ENCODE measurements around the gene TRIP6.
A peak's percentile ranks its signal among the peaks of the same experiment; 100 is the strongest.

The TRIP6 gene

DNA sequence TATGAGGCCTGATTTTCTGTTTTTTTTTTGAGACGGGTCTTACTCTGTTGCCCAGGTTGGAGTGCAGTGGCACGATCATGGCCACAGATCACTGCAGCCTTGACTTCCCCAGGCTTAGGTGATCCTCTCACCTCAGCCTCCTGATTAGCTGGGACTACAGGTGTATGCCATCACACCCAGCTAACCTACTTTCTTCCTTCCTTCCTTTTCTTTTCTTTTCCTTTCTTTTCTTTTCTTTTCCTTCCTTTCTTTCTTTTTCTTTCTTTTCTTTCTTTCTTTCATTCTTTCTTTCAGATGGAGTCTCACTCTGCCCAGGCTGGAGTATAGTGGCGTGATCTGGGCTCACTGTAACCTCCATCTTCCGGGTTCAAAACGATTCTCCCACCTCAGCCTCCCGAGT is 11.5 kb downstream of the TRIP6 start:
- DNase-seq (ENCODE audit: insufficient read length): no peak
- no peak for TF ChIP-seq POLR2A (IDR thresholded peaks at IDR 0.05; ENCODE audit: low read depth, low read length)
- TF ChIP-seq TAF1 (IDR thresholded peaks at IDR 0.05; ENCODE audit: borderline replicate concordance, low read depth, low read length): no peak
- no peak for TF ChIP-seq POLR2AphosphoS5 (IDR thresholded peaks at IDR 0.05; ENCODE audit: low read depth, low read length)
- no peak for FAIRE-seq

DNA sequence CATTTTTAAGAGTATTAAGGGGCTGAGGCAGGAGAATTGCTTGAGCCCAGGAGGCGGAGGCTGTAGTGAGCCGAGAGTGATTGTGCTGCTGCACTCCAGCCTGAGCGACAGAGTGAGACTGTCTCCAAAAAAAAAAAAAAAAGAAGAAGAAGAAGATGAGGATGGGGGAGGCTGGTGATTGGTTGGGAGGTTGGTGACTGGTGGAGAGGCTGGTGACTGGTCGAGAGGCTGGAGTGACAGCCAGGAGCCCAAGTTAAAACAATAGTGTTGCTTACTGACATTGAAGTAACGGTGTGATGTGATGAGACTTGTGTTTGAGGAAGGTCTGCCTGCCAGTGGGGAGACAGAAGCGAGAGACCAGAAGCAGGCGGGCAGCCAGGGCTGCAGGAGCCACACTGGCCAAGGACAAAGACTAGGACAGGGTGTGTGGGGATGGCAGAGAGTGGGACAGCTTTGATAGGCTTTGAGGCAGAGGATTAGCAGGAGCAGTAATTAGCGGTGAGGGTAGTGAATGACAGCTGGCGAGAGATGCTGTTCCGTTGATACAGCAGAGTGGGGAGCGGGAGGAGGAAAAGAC is 12.6 kb downstream of the TRIP6 start:
- no peak for DNase-seq (ENCODE audit: insufficient read length)
- no peak for FAIRE-seq
- TF ChIP-seq TAF1 (IDR thresholded peaks at IDR 0.05; ENCODE audit: borderline replicate concordance, low read depth, low read length): no peak
- TF ChIP-seq POLR2A (IDR thresholded peaks at IDR 0.05; ENCODE audit: low read depth, low read length): no peak
- no peak for TF ChIP-seq POLR2AphosphoS5 (IDR thresholded peaks at IDR 0.05; ENCODE audit: low read depth, low read length)

DNA sequence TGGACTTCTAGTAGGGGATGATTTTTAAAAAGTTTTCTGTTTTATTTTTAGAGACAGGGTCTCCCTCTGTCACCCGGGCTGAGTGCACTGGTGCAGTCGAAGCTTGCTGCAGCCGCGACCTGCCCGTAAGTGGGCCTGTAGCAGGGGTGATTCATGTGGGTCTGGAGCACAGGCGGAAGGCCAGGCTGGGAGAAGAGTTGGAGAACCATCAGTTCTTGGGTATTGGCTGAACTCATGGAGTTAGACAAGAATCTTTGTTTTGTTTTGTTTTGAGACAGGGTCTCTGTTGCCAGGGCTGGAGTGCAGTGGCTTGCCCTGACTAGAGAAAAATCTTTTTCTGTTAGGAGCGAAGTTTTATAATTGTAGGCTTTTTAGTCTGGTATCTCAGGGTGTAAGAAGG is 13.5 kb downstream of the TRIP6 start:
- FAIRE-seq: no peak
- TF ChIP-seq POLR2A (IDR thresholded peaks at IDR 0.05; ENCODE audit: low read depth, low read length) (no peak), POLR2AphosphoS5 (IDR thresholded peaks at IDR 0.05; ENCODE audit: low read depth, low read length) (no peak), TAF1 (IDR thresholded peaks at IDR 0.05; ENCODE audit: borderline replicate concordance, low read depth, low read length) (no peak)

GRCh38 chr7:100881136-100881535 is 13.9 kb downstream of the TRIP6 start:
- TF ChIP-seq POLR2AphosphoS5 (IDR thresholded peaks at IDR 0.05; ENCODE audit: low read depth, low read length) (no peak), TAF1 (IDR thresholded peaks at IDR 0.05; ENCODE audit: borderline replicate concordance, low read depth, low read length) (no peak), POLR2A (IDR thresholded peaks at IDR 0.05; ENCODE audit: low read depth, low read length) (no peak)
- no peak for FAIRE-seq

More for the DNA sequence above, 13.5 kb downstream of the TRIP6 start:
- no peak for DNase-seq (ENCODE audit: insufficient read length)

DNA sequence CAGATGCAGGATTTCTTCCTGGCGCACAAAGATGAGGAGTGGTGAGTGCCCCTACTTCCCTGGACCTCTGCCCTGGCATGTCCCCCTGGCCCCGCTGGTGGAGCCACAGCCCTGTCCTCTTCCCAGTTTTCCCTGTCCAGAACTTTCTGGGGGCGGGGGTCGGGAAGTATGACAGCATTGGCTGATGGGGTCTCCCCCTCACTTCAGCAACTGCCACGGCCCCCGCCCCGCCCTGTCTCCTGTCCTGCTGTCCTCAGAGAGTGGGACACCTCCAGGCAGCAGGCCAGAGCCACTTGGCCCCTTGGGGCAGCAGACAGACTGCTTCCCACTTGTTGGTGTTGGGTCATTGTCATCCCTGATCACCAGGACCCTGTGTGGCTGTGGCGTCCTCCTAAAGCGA is 15.0 kb downstream of the TRIP6 start:
- no peak for TF ChIP-seq TAF1 (IDR thresholded peaks at IDR 0.05; ENCODE audit: borderline replicate concordance, low read depth, low read length)
- TF ChIP-seq POLR2AphosphoS5 (IDR thresholded peaks at IDR 0.05; ENCODE audit: low read depth, low read length): no peak
- no peak for TF ChIP-seq POLR2A (IDR thresholded peaks at IDR 0.05; ENCODE audit: low read depth, low read length)
- no peak for DNase-seq (ENCODE audit: insufficient read length)
- no peak for FAIRE-seq

More at GRCh38 chr7:100881136-100881535, 13.9 kb downstream of the TRIP6 start:
- no peak for DNase-seq (ENCODE audit: insufficient read length)

DNA sequence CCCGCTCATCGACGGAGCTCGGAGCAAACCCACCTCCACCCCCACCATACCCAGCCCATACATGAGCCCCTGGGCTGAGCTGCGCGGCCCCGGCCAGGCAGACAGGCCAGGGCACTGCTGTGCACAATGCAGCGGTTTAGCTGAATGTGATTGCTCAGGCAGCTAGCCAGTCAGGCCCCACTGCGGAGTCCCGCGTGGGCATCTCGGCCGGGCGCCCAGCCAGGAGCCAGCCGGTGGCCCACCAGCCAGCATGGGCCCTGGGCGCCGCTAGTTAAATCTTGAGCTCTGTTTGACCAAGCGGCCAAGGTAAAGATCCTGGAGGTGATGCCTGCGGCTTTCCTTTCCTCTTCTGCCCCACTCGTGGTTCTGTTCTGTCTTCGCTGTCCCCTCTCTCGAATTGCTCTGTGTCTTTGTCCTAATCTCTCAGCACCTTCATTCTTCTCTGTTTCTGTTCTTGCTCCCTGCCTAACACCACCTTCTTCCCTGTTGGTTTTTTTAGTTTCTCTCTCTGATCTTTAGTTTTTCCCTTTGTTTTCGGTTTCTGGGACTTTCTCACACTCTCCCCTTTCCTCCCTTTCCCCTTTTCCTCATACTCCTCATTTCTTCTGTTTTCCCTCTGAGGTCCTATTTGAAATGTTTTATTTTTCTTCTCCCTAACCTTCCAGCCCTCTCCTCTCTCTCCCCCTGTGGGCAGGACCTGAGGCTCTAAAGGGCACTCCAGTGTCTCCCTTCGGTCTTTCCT is 15.8 kb downstream of the TRIP6 start:
- DNase-seq (ENCODE audit: insufficient read length) (no peak), FAIRE-seq (no peak)

GRCh38 chr7:100884736-100885439 is 17.7 kb downstream of the TRIP6 start:
- no peak for FAIRE-seq
- no peak for DNase-seq (ENCODE audit: insufficient read length)
- TF ChIP-seq TAF1 (IDR thresholded peaks at IDR 0.05; ENCODE audit: borderline replicate concordance, low read depth, low read length) (no peak), POLR2AphosphoS5 (IDR thresholded peaks at IDR 0.05; ENCODE audit: low read depth, low read length) (no peak), POLR2A (IDR thresholded peaks at IDR 0.05; ENCODE audit: low read depth, low read length) (no peak)

More for the DNA sequence above, 15.8 kb downstream of the TRIP6 start:
- no peak for TF ChIP-seq POLR2AphosphoS5 (IDR thresholded peaks at IDR 0.05; ENCODE audit: low read depth, low read length)
- no peak for TF ChIP-seq POLR2A (IDR thresholded peaks at IDR 0.05; ENCODE audit: low read depth, low read length)
- no peak for TF ChIP-seq TAF1 (IDR thresholded peaks at IDR 0.05; ENCODE audit: borderline replicate concordance, low read depth, low read length)

GRCh38 chr7:100885440-100886141 is 18.4 kb downstream of the TRIP6 start:
- TF ChIP-seq POLR2AphosphoS5 (IDR thresholded peaks at IDR 0.05; ENCODE audit: low read depth, low read length): 0 out of 2 replicates have a peak, but pooled peaks have one; percentile 25
- no peak for TF ChIP-seq POLR2A (IDR thresholded peaks at IDR 0.05; ENCODE audit: low read depth, low read length)
- no peak for TF ChIP-seq TAF1 (IDR thresholded peaks at IDR 0.05; ENCODE audit: borderline replicate concordance, low read depth, low read length)
- DNase-seq (ENCODE audit: insufficient read length) (no peak), FAIRE-seq (no peak)

GRCh38 chr7:100886142-100886935 is 19.2 kb downstream of the TRIP6 start:
- TF ChIP-seq POLR2A (IDR thresholded peaks at IDR 0.05; ENCODE audit: low read depth, low read length) (peak; percentile 50), TAF1 (IDR thresholded peaks at IDR 0.05; ENCODE audit: borderline replicate concordance, low read depth, low read length) (no peak)
- no peak for DNase-seq (ENCODE audit: insufficient read length)
- FAIRE-seq: no peak

- DNase-seq (ENCODE audit: insufficient read length) (no peak), FAIRE-seq (no peak)
- TF ChIP-seq TAF1 (IDR thresholded peaks at IDR 0.05; ENCODE audit: borderline replicate concordance, low read depth, low read length): no peak
- TF ChIP-seq POLR2A (IDR thresholded peaks at IDR 0.05; ENCODE audit: low read depth, low read length): no peak
- TF ChIP-seq POLR2AphosphoS5 (IDR thresholded peaks at IDR 0.05; ENCODE audit: low read depth, low read length): 0 out of 2 replicates have a peak, but pooled peaks have one; percentile 10
These were observed 19.8 kb downstream of the TRIP6 start for GRCh38 chr7:100886936-100887515.

All from GM12892 (cell line).